ENCODE measurements around the gene USP3.
"Not testable (repeated sequence)": the region's sequence is repeated elsewhere in the genome, so short reads cannot be mapped to it uniquely, and the experiment has no call there.

USP3 gene

GRCh38 chr15:63617627-63618026 is 113.2 kb downstream of the USP3 start:
- not testable (repeated sequence) for DNase-seq

- DNase-seq, result not testable (repeated sequence)
Observed at GRCh38 chr15:63620760-63621159, 116.4 kb downstream of the USP3 start.

GRCh38 chr15:63623232-63623969 is 119.0 kb downstream of the USP3 start:
- no peak for DNase-seq

- DNase-seq, result no peak
Observed at GRCh38 chr15:63626955-63627354, 122.6 kb downstream of the USP3 start.

- no peak for DNase-seq
Observed at GRCh38 chr15:63628123-63628822, 123.9 kb downstream of the USP3 start.

- no peak for DNase-seq
Observed at GRCh38 chr15:63630036-63630751, 125.8 kb downstream of the USP3 start.

GRCh38 chr15:63633312-63633711 is 128.9 kb downstream of the USP3 start:
- DNase-seq, result no peak

- DNase-seq, result no peak
Observed at GRCh38 chr15:63634154-63634553, 129.8 kb downstream of the USP3 start.

- no peak for DNase-seq
Observed at GRCh38 chr15:63636518-63637061, 132.2 kb downstream of the USP3 start.

GRCh38 chr15:63638839-63639238 is 134.4 kb downstream of the USP3 start:
- DNase-seq, result no peak

GRCh38 chr15:63640146-63640545 is 135.8 kb downstream of the USP3 start:
- no peak for DNase-seq
